ENCODE measurements around the gene MORC3.
A peak's percentile ranks its signal among the peaks of the same experiment; 100 is the strongest.
"Not testable (repeated sequence)": the region's sequence is repeated elsewhere in the genome, so short reads cannot be mapped to it uniquely, and the experiment has no call there.

Gene MORC3

DNA sequence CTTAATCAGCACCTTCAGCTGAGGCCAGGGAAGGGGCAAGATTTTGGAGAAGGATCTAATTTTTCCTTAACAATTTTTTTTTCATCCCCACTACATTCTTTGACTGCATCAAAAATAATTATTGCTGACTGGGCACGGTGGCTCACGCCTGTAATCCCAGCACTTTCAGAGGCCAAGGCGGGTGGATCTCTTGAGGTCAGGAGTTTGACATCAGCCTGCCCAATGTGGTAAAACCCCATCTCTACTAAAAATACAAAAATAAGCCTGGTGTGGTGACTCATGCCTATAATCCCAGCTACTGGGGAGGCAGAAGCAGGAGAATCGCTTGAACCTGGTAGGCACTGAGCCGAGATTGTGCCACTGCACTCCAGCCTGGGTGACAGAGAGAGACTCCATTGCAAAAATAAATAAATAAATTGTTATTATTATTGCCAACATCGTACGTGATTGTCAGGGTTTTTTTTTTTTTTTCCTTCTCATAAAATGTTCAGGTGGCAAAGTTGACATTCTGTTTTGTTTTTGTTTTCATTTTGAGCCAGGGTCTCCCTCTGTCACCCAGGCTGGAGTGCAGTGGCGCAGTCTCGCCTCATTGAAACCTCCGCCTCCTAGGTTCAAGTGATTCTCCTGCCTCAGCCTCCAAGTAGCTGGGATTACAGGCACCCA lies 37.3 kb upstream of the MORC3 start:
- H4K8ac ChIP-seq (ENCODE audit: low read depth, low read length) = no peak overlapping the region
- no peak for DNase-seq
- H2BK12ac ChIP-seq (ENCODE audit: low read length) = no peak overlapping the region
- H2BK120ac ChIP-seq (ENCODE audit: insufficient read depth, low read length, poor library complexity) = no peak overlapping the region
- no peak overlapping the region for H2BK5ac ChIP-seq (ENCODE audit: low read depth, low read length, poor library complexity)
- H3K4me1 ChIP-seq (ENCODE audit: control insufficient read depth in 1 of 2, insufficient read depth in 2 of 2, low read length in 2 of 2) = peaks cover 2 to 3% of the 10 kb centered on the region in 2 experiments
- H3K79me2 ChIP-seq (ENCODE audit: control insufficient read depth, insufficient read depth, low read length, poor library complexity) = no peaks in the 10 kb centered on the region
- H3K14ac ChIP-seq (ENCODE audit: low read length) = no peak overlapping the region
- H2AK5ac ChIP-seq (ENCODE audit: low read length) = no peak overlapping the region
- H3K23ac ChIP-seq (ENCODE audit: low read length) = no peak overlapping the region
- H3K36me3 ChIP-seq (ENCODE audit: control insufficient read depth in 1 of 2, insufficient read depth in 2 of 2, low read length in 2 of 2) = peaks cover 28 to 40% of the 10 kb centered on the region in 2 experiments
- no peak overlapping the region for H4K12ac ChIP-seq (ENCODE audit: low read depth, low read length)
- no peaks in the 10 kb centered on the region for H3K79me1 ChIP-seq (ENCODE audit: low read length)
- WGBS (ENCODE audit: extremely low coverage, insufficient coverage, insufficient read length) = no CpG with 5 or more reads among the region's 10 CpGs
- H2AFZ ChIP-seq (ENCODE audit: insufficient read depth, low read length, poor library complexity) = no peak overlapping the region
- H3K9ac ChIP-seq (ENCODE audit: low read length) = no peak overlapping the region
- H3K4me2 ChIP-seq (ENCODE audit: low read length) = no peak overlapping the region
- no peak overlapping the region for H3K18ac ChIP-seq (ENCODE audit: low read length)
- H3K4ac ChIP-seq (ENCODE audit: low read depth, low read length) = no peak overlapping the region
- no peak overlapping the region for H3K4me3 ChIP-seq (ENCODE audit: low read depth, low read length)
- H4K91ac ChIP-seq (ENCODE audit: low read depth, low read length) = no peak overlapping the region
- no peaks in the 10 kb centered on the region for H3K9me3 ChIP-seq (ENCODE audit: insufficient read depth, low read depth, low read length)
- H3K27ac ChIP-seq (ENCODE audit: low read depth, low read length) = no peak overlapping the region
- no peaks in the 10 kb centered on the region for H3K27me3 ChIP-seq (ENCODE audit: insufficient read depth, low read length)

DNA sequence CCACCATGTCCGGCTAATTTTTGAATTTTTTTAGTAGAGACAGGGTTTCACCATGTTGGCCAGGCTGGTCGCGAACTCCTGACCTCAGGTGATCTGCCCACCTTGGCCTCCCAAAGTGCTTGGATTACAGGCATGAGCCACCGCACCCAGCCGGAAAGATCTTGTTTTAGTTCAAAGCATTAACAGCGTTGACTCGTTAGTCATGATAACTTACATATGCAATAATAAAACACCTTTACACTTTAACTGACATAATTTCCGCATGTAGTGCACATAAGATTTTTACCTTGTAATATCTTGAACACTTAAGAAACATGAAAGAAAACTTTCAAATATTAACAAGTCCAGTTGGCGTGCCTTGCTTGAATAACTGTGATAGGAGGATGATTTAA lies 36.8 kb upstream of the MORC3 start:
- H3K4ac ChIP-seq (ENCODE audit: low read depth, low read length); H2BK12ac ChIP-seq (ENCODE audit: low read length); H3K27me3 ChIP-seq (ENCODE audit: insufficient read depth, low read length); H3K18ac ChIP-seq (ENCODE audit: low read length); H4K91ac ChIP-seq (ENCODE audit: low read depth, low read length); H3K79me1 ChIP-seq (ENCODE audit: low read length); DNase-seq; H3K4me1 ChIP-seq (ENCODE audit: control insufficient read depth in 1 of 2, insufficient read depth in 2 of 2, low read length in 2 of 2); H3K79me2 ChIP-seq (ENCODE audit: control insufficient read depth, insufficient read depth, low read length, poor library complexity); H3K9ac ChIP-seq (ENCODE audit: low read length); H3K27ac ChIP-seq (ENCODE audit: low read depth, low read length); H3K9me3 ChIP-seq (ENCODE audit: insufficient read depth, low read depth, low read length); H3K14ac ChIP-seq (ENCODE audit: low read length); H2AFZ ChIP-seq (ENCODE audit: insufficient read depth, low read length, poor library complexity); H3K23ac ChIP-seq (ENCODE audit: low read length); H3K4me3 ChIP-seq (ENCODE audit: low read depth, low read length); H4K12ac ChIP-seq (ENCODE audit: low read depth, low read length); H2BK5ac ChIP-seq (ENCODE audit: low read depth, low read length, poor library complexity); H3K4me2 ChIP-seq (ENCODE audit: low read length); H4K8ac ChIP-seq (ENCODE audit: low read depth, low read length); H2BK120ac ChIP-seq (ENCODE audit: insufficient read depth, low read length, poor library complexity); H2AK5ac ChIP-seq (ENCODE audit: low read length): not testable (repeated sequence)
- H3K36me3 ChIP-seq (ENCODE audit: control insufficient read depth in 1 of 2, insufficient read depth in 2 of 2, low read length in 2 of 2) = peaks cover 23 to 35% of the 10 kb centered on the region in 2 experiments
- no CpG with 5 or more reads among the region's 9 CpGs for WGBS (ENCODE audit: extremely low coverage, insufficient coverage, insufficient read length)

DNA sequence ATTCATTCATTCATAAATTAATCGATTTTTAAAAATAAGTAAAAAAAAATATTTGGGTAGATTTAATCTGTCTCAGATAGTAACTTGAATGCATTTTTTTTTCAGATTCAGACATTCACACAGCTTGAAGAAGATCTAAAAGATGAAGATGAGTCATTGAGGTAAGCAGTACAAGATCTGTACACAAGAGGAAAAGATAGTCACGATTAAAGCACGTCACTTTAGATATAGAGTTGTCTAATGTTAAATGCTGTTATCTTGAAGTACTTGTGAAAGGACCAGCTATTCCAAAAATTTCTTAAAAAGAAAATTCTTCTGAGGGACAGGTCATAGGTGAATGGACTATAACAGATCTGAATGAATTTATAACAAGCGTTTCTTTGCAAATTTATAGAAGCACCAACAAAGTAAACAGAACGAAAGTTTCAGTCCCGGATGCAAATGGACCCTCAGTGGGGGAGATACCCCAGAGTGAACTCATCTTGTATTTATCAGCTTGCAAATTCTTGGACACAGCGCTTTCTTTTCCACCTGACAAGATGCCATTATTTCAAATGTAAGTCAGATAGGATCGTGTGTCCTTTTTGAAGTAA lies 31.2 kb upstream of the MORC3 start:
- no peaks in the 10 kb centered on the region for H3K9me3 ChIP-seq (ENCODE audit: insufficient read depth, low read depth, low read length)
- H3K9ac ChIP-seq (ENCODE audit: low read length) = no peak overlapping the region
- H2AK5ac ChIP-seq (ENCODE audit: low read length) = no peak overlapping the region
- no peak overlapping the region for H3K23ac ChIP-seq (ENCODE audit: low read length)
- H3K4ac ChIP-seq (ENCODE audit: low read depth, low read length) = no peak overlapping the region
- no peak overlapping the region for H2AFZ ChIP-seq (ENCODE audit: insufficient read depth, low read length, poor library complexity)
- no peak overlapping the region for H4K12ac ChIP-seq (ENCODE audit: low read depth, low read length)
- H3K4me2 ChIP-seq (ENCODE audit: low read length) = no peak overlapping the region
- no peak overlapping the region for H4K91ac ChIP-seq (ENCODE audit: low read depth, low read length)
- H3K27me3 ChIP-seq (ENCODE audit: insufficient read depth, low read length) = no peaks in the 10 kb centered on the region
- H3K36me3 ChIP-seq (ENCODE audit: control insufficient read depth in 1 of 2, insufficient read depth in 2 of 2, low read length in 2 of 2) = peaks cover 31 to 33% of the 10 kb centered on the region in 2 experiments
- no peak overlapping the region for H3K14ac ChIP-seq (ENCODE audit: low read length)
- H2BK120ac ChIP-seq (ENCODE audit: insufficient read depth, low read length, poor library complexity) = no peak overlapping the region
- DNase-seq = peak; percentile 22 to 88
- H3K4me1 ChIP-seq (ENCODE audit: control insufficient read depth in 1 of 2, insufficient read depth in 2 of 2, low read length in 2 of 2) = no peaks in the 10 kb centered on the region
- no peak overlapping the region for H3K18ac ChIP-seq (ENCODE audit: low read length)
- no peaks in the 10 kb centered on the region for H3K79me2 ChIP-seq (ENCODE audit: control insufficient read depth, insufficient read depth, low read length, poor library complexity)
- WGBS (ENCODE audit: extremely low coverage, insufficient coverage, insufficient read length) = no CpG with 5 or more reads among the region's 8 CpGs
- no peak overlapping the region for H3K27ac ChIP-seq (ENCODE audit: low read depth, low read length)
- no peaks in the 10 kb centered on the region for H3K79me1 ChIP-seq (ENCODE audit: low read length)
- H3K4me3 ChIP-seq (ENCODE audit: low read depth, low read length) = no peak overlapping the region
- no peak overlapping the region for H2BK5ac ChIP-seq (ENCODE audit: low read depth, low read length, poor library complexity)
- H2BK12ac ChIP-seq (ENCODE audit: low read length) = no peak overlapping the region
- no peak overlapping the region for H4K8ac ChIP-seq (ENCODE audit: low read depth, low read length)

DNA sequence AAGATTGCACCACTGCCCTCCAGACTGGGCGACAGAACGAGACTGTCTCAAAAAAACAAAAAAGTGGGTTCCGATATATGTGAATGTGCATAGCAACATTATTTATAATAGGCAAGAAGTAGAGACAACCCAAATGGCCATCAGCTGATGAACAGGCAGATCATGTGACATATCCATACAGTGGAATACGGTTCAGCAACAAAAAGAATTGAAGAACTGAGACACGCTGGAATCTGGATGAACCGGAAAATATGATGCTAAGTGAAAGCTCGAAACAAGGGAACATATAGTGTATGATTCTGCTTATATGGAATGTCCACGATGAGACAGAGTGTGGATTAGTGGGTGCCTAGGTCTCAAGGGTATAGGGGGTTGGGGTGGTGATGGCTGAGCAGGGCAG lies 28.5 kb upstream of the MORC3 start:
- DNase-seq = peak; percentile 64 to 79
- Histone ChIP-seq H2AFZ (ENCODE audit: insufficient read depth, low read length, poor library complexity) (no peak overlapping the region), H4K8ac (ENCODE audit: low read depth, low read length) (no peak overlapping the region), H2BK5ac (ENCODE audit: low read depth, low read length, poor library complexity) (no peak overlapping the region), H3K9me3 (ENCODE audit: insufficient read depth, low read depth, low read length) (peaks cover 3% of the 10 kb centered on the region), H2AK5ac (ENCODE audit: low read length) (no peak overlapping the region), H3K27me3 (ENCODE audit: insufficient read depth, low read length) (no peaks in the 10 kb centered on the region), H2BK120ac (ENCODE audit: insufficient read depth, low read length, poor library complexity) (no peak overlapping the region), H3K23ac (ENCODE audit: low read length) (no peak overlapping the region), H3K27ac (ENCODE audit: low read depth, low read length) (no peak overlapping the region), H2BK12ac (ENCODE audit: low read length) (no peak overlapping the region), H3K9ac (ENCODE audit: low read length) (no peak overlapping the region), H3K4me3 (ENCODE audit: low read depth, low read length) (no peak overlapping the region), H3K36me3 (ENCODE audit: control insufficient read depth in 1 of 2, insufficient read depth in 2 of 2, low read length in 2 of 2) (peaks cover 30 to 31% of the 10 kb centered on the region in 2 experiments), H4K91ac (ENCODE audit: low read depth, low read length) (no peak overlapping the region), H3K4me1 (ENCODE audit: control insufficient read depth in 1 of 2, insufficient read depth in 2 of 2, low read length in 2 of 2) (no peaks in the 10 kb centered on the region), H3K18ac (ENCODE audit: low read length) (no peak overlapping the region), H3K4me2 (ENCODE audit: low read length) (no peak overlapping the region), H3K79me1 (ENCODE audit: low read length) (no peaks in the 10 kb centered on the region), H3K14ac (ENCODE audit: low read length) (no peak overlapping the region), H3K79me2 (ENCODE audit: control insufficient read depth, insufficient read depth, low read length, poor library complexity) (no peaks in the 10 kb centered on the region), H4K12ac (ENCODE audit: low read depth, low read length) (no peak overlapping the region), H3K4ac (ENCODE audit: low read depth, low read length) (no peak overlapping the region)
- WGBS (ENCODE audit: extremely low coverage, insufficient coverage, insufficient read length) = no CpG with 5 or more reads among the region's 8 CpGs
